Upper lobe of right lung (tissue), 1 donor: ENCODE results near the gene POMP. TPM values are rescaled to one million over a fixed set of nuclear protein-coding genes. Genes with fewer than 3 reads are reported as not detected.

Experiments used
- ATAC-seq: fragments of 200-7000 bp; cut with Tn5 transposase; one replicate; pipeline ENCODE4 v1.9.1; 2020; ENCODE audit warnings: mild to moderate bottlenecking, moderate library complexity
- DNase-seq: peaks from one replicate; pipeline ENCODE4 v3.0.0-alpha.2; 2020
- H3K27ac ChIP-seq: fragments of 200-600 bp; one replicate; pipeline ENCODE4 v1.8.0; 2022
- H3K27me3 ChIP-seq: fragments of 200-600 bp; one replicate; pipeline ENCODE4 v1.8.0; 2022; ENCODE audit warnings: mild to moderate bottlenecking
- H3K36me3 ChIP-seq: fragments of 200-600 bp; one replicate; pipeline ENCODE4 v1.8.0; 2022
- H3K4me1 ChIP-seq: fragments of 200-600 bp; one replicate; pipeline ENCODE4 v1.8.0; 2022
- H3K4me3 ChIP-seq: fragments of 200-600 bp; one replicate; pipeline ENCODE4 v1.8.0; 2022; ENCODE audit warnings: mild to moderate bottlenecking
- H3K9me3 ChIP-seq: fragments of 200-600 bp; one replicate; pipeline ENCODE4 v1.8.0; 2022
- intact Hi-C: fragments of 100-400 bp; cut with DNase I; formaldehyde crosslinking; loops from one replicate; pipeline ENCODE4 v1.11.0; 2022
- total RNA-seq: library from RNA; stranded (reverse); fragmentation: NEBNext Ultra II Directional; extraction: Animal tissue kit (Norgen Biotek cat#: 25700); gene quantifications from one replicate; pipeline ENCODE4 v1.2.1, GENCODE V29; 2021
- TF ChIP-seq, protein P1 (sequence below): fragments of 200-600 bp; IDR thresholded peaks from one replicate; pipeline ENCODE4 v1.8.0; 2022; ENCODE audit warnings: antibody characterized with exemption
- donor health status: DM: no; HTN: yes; CAD: no; lungs with severe emphysema.

POMP gene
- total RNA-seq, 1 donor from 2014 or later: 56.5 TPM

DNA sequence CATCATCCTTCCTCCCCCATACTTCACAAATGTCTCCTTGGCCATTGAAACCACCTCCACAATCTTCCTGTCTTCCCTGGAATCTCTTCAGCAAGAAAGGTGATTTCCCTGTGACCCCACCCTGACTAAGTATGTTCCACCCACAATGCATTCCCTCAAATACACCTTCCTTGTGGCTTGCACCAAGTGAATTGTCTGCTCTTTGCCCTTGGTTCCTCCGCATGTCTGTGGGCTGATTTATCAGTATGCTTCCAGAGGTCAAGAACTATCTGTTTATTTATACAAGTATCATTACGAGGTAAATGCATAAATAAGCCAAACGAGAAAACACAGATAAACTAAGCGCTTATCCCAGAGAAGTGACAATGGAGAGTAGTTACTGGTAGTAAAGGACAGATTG lies 45.4 kb upstream of the POMP start:
- Histone ChIP-seq H3K36me3 (no peaks in the 10 kb centered on the region), H3K4me3 (no peak overlapping the region), H3K27ac (no peak overlapping the region), H3K4me1 (no peaks in the 10 kb centered on the region), H3K9me3 (no peaks in the 10 kb centered on the region), H3K27me3 (no peaks in the 10 kb centered on the region)
- ATAC-seq (no peak), DNase-seq (no peak)
- intact Hi-C loops: no loop called here
- TF ChIP-seq, protein P1, sequence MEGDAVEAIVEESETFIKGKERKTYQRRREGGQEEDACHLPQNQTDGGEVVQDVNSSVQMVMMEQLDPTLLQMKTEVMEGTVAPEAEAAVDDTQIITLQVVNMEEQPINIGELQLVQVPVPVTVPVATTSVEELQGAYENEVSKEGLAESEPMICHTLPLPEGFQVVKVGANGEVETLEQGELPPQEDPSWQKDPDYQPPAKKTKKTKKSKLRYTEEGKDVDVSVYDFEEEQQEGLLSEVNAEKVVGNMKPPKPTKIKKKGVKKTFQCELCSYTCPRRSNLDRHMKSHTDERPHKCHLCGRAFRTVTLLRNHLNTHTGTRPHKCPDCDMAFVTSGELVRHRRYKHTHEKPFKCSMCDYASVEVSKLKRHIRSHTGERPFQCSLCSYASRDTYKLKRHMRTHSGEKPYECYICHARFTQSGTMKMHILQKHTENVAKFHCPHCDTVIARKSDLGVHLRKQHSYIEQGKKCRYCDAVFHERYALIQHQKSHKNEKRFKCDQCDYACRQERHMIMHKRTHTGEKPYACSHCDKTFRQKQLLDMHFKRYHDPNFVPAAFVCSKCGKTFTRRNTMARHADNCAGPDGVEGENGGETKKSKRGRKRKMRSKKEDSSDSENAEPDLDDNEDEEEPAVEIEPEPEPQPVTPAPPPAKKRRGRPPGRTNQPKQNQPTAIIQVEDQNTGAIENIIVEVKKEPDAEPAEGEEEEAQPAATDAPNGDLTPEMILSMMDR: no peak

DNA sequence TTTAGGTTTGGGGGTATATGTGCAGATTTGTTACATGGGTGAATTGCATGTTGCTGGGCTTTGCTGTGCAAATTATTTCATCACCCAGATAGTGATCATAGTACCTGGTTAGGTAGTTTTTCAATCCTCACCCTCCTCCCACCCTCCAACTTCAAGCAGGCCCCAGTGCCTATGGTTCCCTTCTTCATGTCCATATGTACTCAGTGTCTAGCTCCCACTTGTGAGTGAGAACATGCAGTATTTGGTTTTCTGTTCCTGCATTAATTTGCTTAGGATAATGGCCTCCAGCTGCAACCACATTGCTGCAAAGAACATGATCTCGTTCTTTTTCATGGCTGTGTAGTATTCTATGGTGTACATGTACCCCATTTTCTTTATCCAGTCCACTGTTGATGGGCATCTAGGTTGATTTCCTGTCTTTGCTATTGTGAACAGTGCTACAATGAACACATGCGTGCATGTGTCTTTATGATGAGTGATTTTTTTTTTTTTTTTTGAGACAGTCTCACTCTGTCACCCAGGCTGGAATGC lies 42.9 kb upstream of the POMP start:
- H3K4me1 ChIP-seq: no peaks in the 10 kb centered on the region
- intact Hi-C loops: no loop called here
- ATAC-seq: no peak

DNA sequence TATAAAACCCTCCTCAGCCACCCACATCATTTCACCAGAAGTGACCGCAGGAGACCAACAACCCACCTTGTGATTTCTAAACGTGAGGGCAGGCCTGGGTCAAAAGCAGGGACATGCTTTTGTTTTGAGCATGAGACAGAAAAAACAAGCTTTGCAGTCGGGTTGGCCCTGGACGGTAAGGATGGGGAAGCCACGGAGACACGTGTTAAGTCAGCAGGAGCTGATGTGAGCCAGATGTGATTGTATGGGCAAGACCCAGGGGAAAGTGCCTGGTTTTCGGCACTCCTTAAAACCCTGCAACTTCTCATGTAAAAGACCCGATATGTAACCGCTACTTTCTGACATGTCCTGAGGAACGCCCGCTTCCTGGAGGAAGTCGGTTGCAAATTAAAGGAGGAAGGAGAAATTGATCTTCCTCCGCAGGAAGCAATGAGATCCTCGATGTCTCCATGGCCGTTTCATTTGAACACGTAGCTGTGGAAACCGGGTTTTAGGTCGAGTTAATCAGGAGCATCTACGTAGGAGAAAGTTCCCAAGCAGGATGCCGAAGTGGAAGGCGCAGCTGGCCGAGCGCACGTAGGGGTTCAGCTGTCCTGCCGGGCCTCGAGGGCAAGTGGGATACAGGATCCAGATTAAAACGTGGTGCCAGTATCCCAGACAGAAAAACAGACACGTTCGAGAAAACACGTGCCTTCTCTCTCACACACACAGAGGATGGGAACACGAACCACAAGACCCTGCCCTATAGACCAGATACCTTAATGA lies 40.5 kb upstream of the POMP start:
- Histone ChIP-seq H3K27ac (no peak overlapping the region), H3K4me3 (no peak overlapping the region), H3K4me1 (peaks cover 2% of the 10 kb centered on the region), H3K36me3 (no peaks in the 10 kb centered on the region), H3K9me3 (no peaks in the 10 kb centered on the region), H3K27me3 (no peaks in the 10 kb centered on the region)
- no peak for DNase-seq
- TF ChIP-seq, protein P1: no peak
- intact Hi-C loops: no loop called here
- no peak for ATAC-seq

More for the DNA sequence above, 42.9 kb upstream of the POMP start:
- Histone ChIP-seq H3K27ac (no peak overlapping the region), H3K4me3 (no peak overlapping the region), H3K27me3 (no peaks in the 10 kb centered on the region), H3K36me3 (no peaks in the 10 kb centered on the region), H3K9me3 (no peaks in the 10 kb centered on the region)
- TF ChIP-seq, protein P1: no peak
- no peak for DNase-seq

DNA sequence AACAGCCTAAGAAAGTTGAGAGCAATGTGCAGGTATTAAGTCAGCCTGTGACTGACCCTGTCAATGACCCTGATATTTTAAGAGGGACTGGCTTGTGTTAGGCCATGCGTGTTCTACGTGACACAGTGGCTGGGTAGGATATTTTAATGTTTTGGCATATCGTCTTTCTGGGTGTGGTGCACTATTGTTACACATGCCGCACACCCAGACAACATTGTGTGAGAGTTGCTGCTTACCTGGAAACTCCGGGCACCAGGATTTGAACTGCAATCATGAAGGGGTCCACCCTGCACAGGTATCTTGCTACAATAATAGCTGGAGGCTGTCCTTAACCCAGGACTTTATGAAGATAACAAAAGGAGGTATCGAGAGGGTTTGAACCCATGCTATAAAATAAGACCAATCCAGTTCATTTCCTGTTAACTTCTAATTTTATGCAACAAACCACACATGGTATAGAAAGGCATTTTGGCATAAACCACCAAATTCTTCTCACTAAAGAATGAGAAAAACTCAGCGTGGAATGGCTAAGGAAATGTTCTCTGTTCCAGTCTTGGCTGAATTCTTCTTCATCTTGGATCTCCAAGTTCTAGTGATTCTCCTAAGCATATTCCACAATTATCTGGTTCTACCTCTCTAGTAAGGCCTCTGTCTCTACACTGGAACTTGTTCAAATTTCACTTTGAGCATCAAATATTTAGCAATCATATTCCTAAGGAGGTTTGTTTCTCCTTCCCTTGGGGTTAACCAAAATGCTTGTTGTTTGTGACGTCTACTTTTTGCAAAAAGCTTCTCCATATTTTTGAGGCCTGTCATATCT lies 38.7 kb upstream of the POMP start:
- Histone ChIP-seq H3K4me1 (peaks cover 8% of the 10 kb centered on the region), H3K27ac (no peak overlapping the region), H3K36me3 (no peaks in the 10 kb centered on the region), H3K4me3 (no peak overlapping the region), H3K27me3 (no peaks in the 10 kb centered on the region), H3K9me3 (no peaks in the 10 kb centered on the region)
- ATAC-seq (no peak), DNase-seq (no peak)
- TF ChIP-seq, protein P1: no peak
- intact Hi-C loops: no loop called here

DNA sequence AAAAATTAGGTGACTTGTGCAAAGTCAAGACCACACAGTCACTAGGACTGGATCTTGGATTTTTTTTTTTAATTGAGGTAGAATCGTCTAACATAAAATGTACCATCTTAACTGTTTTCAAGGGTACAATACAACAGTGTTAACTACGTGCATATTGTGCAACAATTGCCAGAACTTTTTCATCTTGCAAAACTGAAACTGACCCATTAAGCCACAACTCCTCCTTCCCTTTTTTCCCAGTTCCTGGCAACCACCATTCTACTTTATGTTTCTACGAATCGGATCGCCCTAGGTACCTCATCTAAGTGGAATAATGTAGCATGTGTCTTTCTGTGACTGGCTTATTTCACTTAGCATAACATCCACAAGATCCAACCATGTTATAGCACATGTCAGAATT lies 37.5 kb upstream of the POMP start:
- Histone ChIP-seq H3K27ac (no peak overlapping the region), H3K9me3 (no peaks in the 10 kb centered on the region), H3K4me1 (peaks cover 8% of the 10 kb centered on the region), H3K4me3 (no peak overlapping the region), H3K27me3 (no peaks in the 10 kb centered on the region), H3K36me3 (no peaks in the 10 kb centered on the region)
- TF ChIP-seq, protein P1: no peak
- peak; percentile 31 for ATAC-seq
- no peak for DNase-seq
- intact Hi-C loops: no loop called here
